ENCODE results near the gene TAAR1.

- TF ChIP-seq EZH2phosphoT487 (IDR thresholded peaks at IDR 0.05; ENCODE audit: insufficient read depth, low read depth) (no peak), EZH2 (IDR thresholded peaks at IDR 0.05; ENCODE audit: insufficient read depth, poor library complexity, severe bottlenecking) (no peak)
Observed at GRCh38 chr6:132650429-132650828, 8.6 kb downstream of the TAAR1 start.

Data from GM23248 (cell line).